Liver (tissue), 9 donors: ENCODE measurements around the gene TICAM2. TPM values are rescaled to one million over a fixed set of nuclear protein-coding genes. Genes with fewer than 3 reads are reported as not detected.
A peak's percentile ranks its signal among the peaks of the same experiment; 100 is the strongest.

ENCODE experiments used
- DNase-seq: peaks from one replicate; pipeline ENCODE4 v3.0.0-alpha.2; 2017; ENCODE audit warnings: low spot score
- H3K27ac ChIP-seq, 2 donors: one replicate each; pipeline ENCODE4 v1.7.0; 2013; ENCODE audit warnings: inconsistent platforms in 2 of 2, low read length in 2 of 2, control low read depth in 1 of 2, low read depth in 1 of 2, mild to moderate bottlenecking in 1 of 2
- H3K27me3 ChIP-seq, 4 donors: one replicate each; pipeline versions ENCODE4 v1.6.1 to v1.7.0; 2013; ENCODE audit warnings: low read length in 3 of 4, inconsistent platforms in 1 of 4, mild to moderate bottlenecking in 1 of 4, moderate library complexity in 1 of 4; ENCODE audit not compliant: control insufficient read depth in 4 of 4, insufficient read depth in 4 of 4
- H3K36me3 ChIP-seq, 4 donors: one replicate each; pipeline versions ENCODE4 v1.6.1 to v1.7.0; 2013; ENCODE audit warnings: low read length in 3 of 4, mild to moderate bottlenecking in 3 of 4, low read depth in 1 of 4, moderate library complexity in 1 of 4; ENCODE audit not compliant: control insufficient read depth in 4 of 4, insufficient read depth in 3 of 4
- H3K4me1 ChIP-seq, 4 donors: one replicate each; pipeline versions ENCODE4 v1.6.1 to v1.7.0; 2013; ENCODE audit warnings: low read length in 3 of 4, mild to moderate bottlenecking in 3 of 4, moderate library complexity in 1 of 4; ENCODE audit not compliant: control insufficient read depth in 4 of 4, insufficient read depth in 4 of 4
- H3K4me3 ChIP-seq, 3 donors: one replicate each; pipeline versions ENCODE4 v1.6.1 to v1.7.0; 2013; ENCODE audit warnings: low read length in 3 of 3, control low read depth in 1 of 3, low read depth in 1 of 3, mild to moderate bottlenecking in 1 of 3
- H3K9ac ChIP-seq, 2 donors: one replicate each; pipeline ENCODE4 v1.7.0; 2013; ENCODE audit warnings: low read length in 2 of 2, mild to moderate bottlenecking in 2 of 2, moderate library complexity in 2 of 2, control low read depth in 1 of 2, low read depth in 1 of 2
- H3K9me3 ChIP-seq, 4 donors: one replicate each; pipeline versions ENCODE4 v1.6.1 to v1.7.0; 2013; ENCODE audit warnings: low read length in 3 of 4; ENCODE audit not compliant: control insufficient read depth in 4 of 4
- ATF3 ChIP-seq: IDR thresholded peaks from 2 replicates; pipeline ENCODE4 v1.6.1; 2016; ENCODE audit warnings: antibody characterized with exemption
- CTCF ChIP-seq: fragments of 150-350 bp; IDR thresholded peaks from 2 replicates; pipeline ENCODE4 v1.5.1; 2017; ENCODE audit warnings: improper control_type of control experiment, low read depth, low read length; ENCODE audit not compliant: missing input control
- EGR1 ChIP-seq, 2 donors: IDR thresholded peaks; 2 replicates each; pipeline ENCODE4 v1.6.1; 2016 to 2018; ENCODE audit warnings: antibody characterized with exemption in 2 of 2, low read depth in 2 of 2
- FOXA1 ChIP-seq: IDR thresholded peaks from 2 replicates; pipeline ENCODE4 v1.6.1; 2016; ENCODE audit warnings: antibody characterized with exemption
- FOXA2 ChIP-seq: IDR thresholded peaks from 2 replicates; pipeline ENCODE4 v1.6.1; 2016; ENCODE audit warnings: antibody characterized with exemption
- GABPA ChIP-seq, 2 donors: IDR thresholded peaks in 1 of 2; conservative IDR thresholded peaks in 1 of 2; 2 replicates each; pipeline ENCODE4 v1.6.1; 2016; ENCODE audit warnings: antibody characterized with exemption in 2 of 2, mild to moderate bottlenecking in 1 of 2, moderate library complexity in 1 of 2
- HNF4A ChIP-seq, 2 donors: conservative IDR thresholded peaks; 2 replicates each; pipeline ENCODE4 v1.6.1; 2016; ENCODE audit warnings: antibody characterized with exemption in 2 of 2, mild to moderate bottlenecking in 2 of 2
- HNF4G ChIP-seq: IDR thresholded peaks from 2 replicates; pipeline ENCODE4 v1.6.1; 2016; ENCODE audit warnings: antibody characterized with exemption
- JUND ChIP-seq, 2 donors: IDR thresholded peaks; 2 replicates each; pipeline ENCODE4 v1.6.1; 2016; ENCODE audit warnings: antibody characterized with exemption in 2 of 2
- MAX ChIP-seq: IDR thresholded peaks from 2 replicates; pipeline ENCODE4 v1.6.1; 2016; ENCODE audit warnings: antibody characterized with exemption
- NR2F2 ChIP-seq: IDR thresholded peaks from 2 replicates; pipeline ENCODE4 v1.6.1; 2016; ENCODE audit warnings: antibody characterized with exemption
- RAD21 ChIP-seq, 2 donors: IDR thresholded peaks; 2 replicates each; pipeline ENCODE4 v1.6.1; 2016; ENCODE audit warnings: antibody characterized with exemption in 2 of 2, mild to moderate bottlenecking in 2 of 2
- REST ChIP-seq: IDR thresholded peaks from 2 replicates; pipeline ENCODE4 v1.6.1; 2016; ENCODE audit warnings: antibody characterized with exemption, mild to moderate bottlenecking
- RXRA ChIP-seq, 2 donors: IDR thresholded peaks; 2 replicates each; pipeline ENCODE4 v1.6.1; 2017 to 2018; ENCODE audit warnings: antibody characterized with exemption in 2 of 2, mild to moderate bottlenecking in 1 of 2
- SP1 ChIP-seq: IDR thresholded peaks from 2 replicates; pipeline ENCODE4 v1.6.1; 2018; ENCODE audit warnings: antibody characterized with exemption, mild to moderate bottlenecking
- TAF1 ChIP-seq: conservative IDR thresholded peaks from 2 replicates; pipeline ENCODE4 v1.6.1; 2016; ENCODE audit warnings: antibody characterized with exemption, mild to moderate bottlenecking
- YY1 ChIP-seq: IDR thresholded peaks from 2 replicates; pipeline ENCODE4 v1.6.1; 2016; ENCODE audit warnings: antibody characterized with exemption, mild to moderate bottlenecking
- ZBTB33 ChIP-seq: IDR thresholded peaks from 2 replicates; pipeline ENCODE4 v1.6.1; 2016; ENCODE audit warnings: antibody characterized with exemption
- WGBS: extraction: QIAGEN DNeasy Blood & Tissue Kit; methylation state at CpG from one replicate; pipeline ENCODE4 v1.1.7; 2013; 5-methylcytosine and 5-hydroxymethylcytosine counted together
- polyA plus RNA-seq, 2 donors: library from polyadenylated mRNA; stranded (reverse) in 1 of 2; unstranded in 1 of 2; fragments of 200-250 nt in 1 of 2; fragments of >200 nt in 1 of 2; fragmentation: Nextera tagmentation in 1 of 2; extraction: Ambion mirVana in 1 of 2; gene quantifications; one replicate each; pipeline versions ENCODE4 v1.2.1 to v1.2.3, GENCODE V29; 2013 to 2015
- total RNA-seq, 2 donors: library from RNA; depleted of rRNA; stranded (reverse); fragments of >200 nt; gene quantifications; one replicate each; pipeline ENCODE4 v1.2.3, GENCODE V29; 2014
- donor health status: healthy.
- donor health status: healthy.
- donor health status: healthy.
- donor health status: healthy.
- donor health status: healthy.

The TICAM2 gene
- total and polyA plus RNA-seq, 4 donors, result 0.50 to 1.5 (median 0.95) TPM

- Histone ChIP-seq H3K36me3 (peaks cover 0 to 6% (median under 1%) of the 10 kb centered on the region in 4 donors), H3K27me3 (no peaks in the 10 kb centered on the region), H3K9me3 (no peaks in the 10 kb centered on the region), H3K4me1 (peaks cover 7 to 54% (median 36%) of the 10 kb centered on the region in 4 donors), H3K9ac (peak overlapping the region; percentile 88 to 98), H3K4me3 (peak overlapping the region; percentile 47 to 84 (median 83)), H3K27ac (peak overlapping the region in 1 of 2 donors; percentile 100)
- TF ChIP-seq MAX, result no peak
- TF ChIP-seq HNF4A (conservative IDR thresholded peaks at IDR 0.05), result no peak
- no peak for TF ChIP-seq FOXA2
- no peak for TF ChIP-seq REST
- TF ChIP-seq RXRA (IDR thresholded peaks at IDR 0.05), result no peak
- TF ChIP-seq GABPA (IDR thresholded peaks at IDR 0.05 in 1 of 2, conservative IDR thresholded peaks at IDR 0.05 in 1 of 2), result no peak
- no peak for TF ChIP-seq FOXA1
- TF ChIP-seq EGR1 (IDR thresholded peaks at IDR 0.05; ENCODE audit: low read depth in 2 of 2), result no peak
- TF ChIP-seq JUND (IDR thresholded peaks at IDR 0.05), result no peak
- TF ChIP-seq NR2F2, result no peak
- no peak for TF ChIP-seq ZBTB33
- no peak for TF ChIP-seq RAD21 (IDR thresholded peaks at IDR 0.05)
- no peak for TF ChIP-seq SP1
- TF ChIP-seq HNF4G, result no peak
- TF ChIP-seq YY1, result no peak
- TF ChIP-seq CTCF, result no peak
- TF ChIP-seq TAF1, result no peak
- no peak for TF ChIP-seq ATF3
- DNase-seq, result no peak
- WGBS, result 14% methylated on average over 2 of the region's 2 CpGs
Observed at GRCh38 chr5:115541611-115542010, 60.7 kb downstream of the TICAM2 start.
